Fibroblast of lung (primary cell): ENCODE measurements around the gene ZSWIM4. TPM values are rescaled to one million over a fixed set of nuclear protein-coding genes. Genes with fewer than 3 reads are reported as not detected.

Experiments
- DNase-seq, 2 donors: peaks; one replicate each; pipeline versions ENCODE4 v3.0.0 to v3.0.0-alpha.2; 2010; ENCODE audit warnings: low read depth in 2 of 2
- H2AFZ ChIP-seq: 2 replicates; pipeline ENCODE4 v1.5.1; 2012; ENCODE audit warnings: low read length, control low read depth, inconsistent platforms
- H3K27ac ChIP-seq: 2 replicates; pipeline ENCODE4 v1.5.1; 2011; ENCODE audit warnings: low read length, control low read depth; ENCODE audit not compliant: insufficient read depth
- H3K27me3 ChIP-seq: 2 replicates; pipeline ENCODE4 v1.5.1; 2011; ENCODE audit warnings: mild to moderate bottlenecking, low read length; ENCODE audit not compliant: control insufficient read depth, insufficient read depth
- H3K36me3 ChIP-seq: 2 replicates; pipeline ENCODE4 v1.5.1; 2011; ENCODE audit warnings: low read length; ENCODE audit not compliant: control insufficient read depth, insufficient read depth
- H3K4me1 ChIP-seq: 2 replicates; pipeline ENCODE4 v1.5.1; 2011; ENCODE audit warnings: low read length; ENCODE audit not compliant: control insufficient read depth, insufficient read depth; ENCODE audit errors: extremely low read depth
- H3K4me2 ChIP-seq: 2 replicates; pipeline ENCODE4 v1.5.1; 2011; ENCODE audit warnings: low read length, control low read depth; ENCODE audit not compliant: insufficient read depth; ENCODE audit errors: extremely low read depth
- H3K4me3 ChIP-seq, 4 experiments: fragments of 200-600 bp in 1 of 4; sonication (generic) in 1 of 4; replicated peaks in 1 of 4; 2 replicates each; pipeline ENCODE4 v1.5.1; 2011 to 2016; ENCODE audit warnings: low read length in 4 of 4, low read depth in 3 of 4, mild to moderate bottlenecking in 3 of 4, control low read depth in 2 of 4, inconsistent platforms in 1 of 4, mixed read lengths in 1 of 4; ENCODE audit not compliant: insufficient read depth in 1 of 4; ENCODE audit errors: control extremely low read depth in 1 of 4
- H3K79me2 ChIP-seq: 2 replicates; pipeline ENCODE4 v1.5.1; 2012; ENCODE audit warnings: mild to moderate bottlenecking, low read length, inconsistent platforms; ENCODE audit not compliant: control insufficient read depth, insufficient read depth
- H3K9ac ChIP-seq: 2 replicates; pipeline ENCODE4 v1.5.1; 2011; ENCODE audit warnings: mild to moderate bottlenecking, low read length, control low read depth; ENCODE audit not compliant: insufficient read depth
- H3K9me3 ChIP-seq: 2 replicates; pipeline ENCODE4 v1.5.1; 2012; ENCODE audit warnings: low read depth, low read length; ENCODE audit not compliant: control insufficient read depth, insufficient read depth
- H4K20me1 ChIP-seq: 2 replicates; pipeline ENCODE4 v1.5.1; 2011; ENCODE audit warnings: low read length; ENCODE audit not compliant: control insufficient read depth, insufficient read depth; ENCODE audit errors: extremely low read depth
- EZH2 ChIP-seq: IDR thresholded peaks from 2 replicates; pipeline ENCODE4 v1.5.1; 2012; ENCODE audit warnings: low read length, control low read depth, mild to moderate bottlenecking; ENCODE audit errors: missing control alignments
- polyA plus RNA-seq, 2 donors: library from polyadenylated mRNA; depleted of rRNA in 1 of 2; stranded (reverse) in 1 of 2; unstranded in 1 of 2; fragments of >200 nt; gene quantifications; 2 replicates each; pipeline ENCODE4 v1.2.1, GENCODE V29; 2011 to 2012; ENCODE audit warnings: missing spikeins in 1 of 2
- total RNA-seq: library from RNA; depleted of rRNA; stranded (reverse); fragments of >200 nt; gene quantifications from 2 replicates; pipeline ENCODE4 v1.2.1, GENCODE V29; 2014
- TF ChIP-seq, protein P1 (sequence below), 2 donors: IDR thresholded peaks in 1 of 2; conservative IDR thresholded peaks in 1 of 2; 1 replicate in 1 of 2; 2 replicates in 1 of 2; pipeline ENCODE4 v1.5.1; 2011 to 2012; ENCODE audit warnings: low read length in 2 of 2, control low read depth in 1 of 2, inconsistent platforms in 1 of 2, low read depth in 1 of 2, mild to moderate bottlenecking in 1 of 2

ZSWIM4 gene
- total and polyA plus RNA-seq, 2 donors (not counting 1 experiment from before 2014, with no cell fraction given) = 1.6 to 5.6 TPM

DNA sequence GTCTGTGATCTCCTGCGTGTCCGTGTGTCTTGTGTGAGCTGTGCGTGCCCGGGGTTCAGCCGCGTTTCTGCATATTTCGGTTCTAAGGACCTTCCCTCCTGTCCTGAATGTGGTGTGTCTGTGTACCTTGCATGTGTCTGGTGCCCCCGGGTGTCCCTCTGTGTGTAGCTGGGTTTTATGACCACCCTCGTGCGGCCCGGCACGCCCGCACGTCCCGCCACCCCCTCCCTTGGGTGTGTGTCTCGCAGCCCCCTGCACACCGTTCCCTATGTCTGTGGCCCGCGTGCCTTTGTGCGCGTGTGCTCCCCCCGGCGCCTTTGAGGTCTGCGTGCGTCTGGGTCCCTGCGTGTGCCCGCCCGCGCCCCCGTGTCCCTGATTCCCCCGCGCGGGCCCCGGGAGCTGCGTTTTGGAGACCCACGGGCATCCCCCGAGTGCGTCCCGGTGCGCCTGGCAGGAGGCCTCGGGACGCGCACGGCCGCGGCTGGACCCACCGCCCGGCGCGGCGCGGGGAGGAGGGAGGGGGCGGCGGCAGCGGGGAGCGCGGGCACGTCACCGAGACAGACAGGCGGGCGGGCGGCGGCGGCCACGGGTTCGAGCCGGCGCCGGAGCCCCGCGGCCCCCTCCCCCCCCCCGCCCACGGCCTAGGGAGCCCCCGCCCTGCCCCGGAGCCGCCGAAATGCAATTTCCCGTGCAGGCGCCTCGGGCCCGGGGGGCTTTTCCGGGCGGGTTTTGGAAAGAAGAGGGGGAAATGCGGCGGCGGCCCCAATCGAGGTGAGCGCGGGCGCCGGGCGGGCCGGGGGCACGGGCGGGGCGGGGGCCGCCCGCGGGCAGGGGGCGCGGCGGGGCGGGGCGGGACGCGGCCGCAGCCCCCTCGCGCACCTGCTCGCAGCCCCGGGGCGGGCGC is 69.7 kb downstream of the ZSWIM4 start:
- Histone ChIP-seq H3K4me1 (peaks cover 10% of the 10 kb centered on the region), H4K20me1 (no peaks in the 10 kb centered on the region), H3K4me3 (peak overlapping the region in 2 of 4 experiments; percentile 38 to 66), H3K4me2 (peak overlapping the region; percentile 64), H3K9me3 (no peaks in the 10 kb centered on the region), H3K9ac (no peak overlapping the region), H2AFZ (no peak overlapping the region), H3K36me3 (no peaks in the 10 kb centered on the region), H3K79me2 (no peaks in the 10 kb centered on the region), H3K27me3 (no peaks in the 10 kb centered on the region), H3K27ac (no peak overlapping the region)
- no peak for DNase-seq
- TF ChIP-seq EZH2 = no peak
- TF ChIP-seq, protein P1, sequence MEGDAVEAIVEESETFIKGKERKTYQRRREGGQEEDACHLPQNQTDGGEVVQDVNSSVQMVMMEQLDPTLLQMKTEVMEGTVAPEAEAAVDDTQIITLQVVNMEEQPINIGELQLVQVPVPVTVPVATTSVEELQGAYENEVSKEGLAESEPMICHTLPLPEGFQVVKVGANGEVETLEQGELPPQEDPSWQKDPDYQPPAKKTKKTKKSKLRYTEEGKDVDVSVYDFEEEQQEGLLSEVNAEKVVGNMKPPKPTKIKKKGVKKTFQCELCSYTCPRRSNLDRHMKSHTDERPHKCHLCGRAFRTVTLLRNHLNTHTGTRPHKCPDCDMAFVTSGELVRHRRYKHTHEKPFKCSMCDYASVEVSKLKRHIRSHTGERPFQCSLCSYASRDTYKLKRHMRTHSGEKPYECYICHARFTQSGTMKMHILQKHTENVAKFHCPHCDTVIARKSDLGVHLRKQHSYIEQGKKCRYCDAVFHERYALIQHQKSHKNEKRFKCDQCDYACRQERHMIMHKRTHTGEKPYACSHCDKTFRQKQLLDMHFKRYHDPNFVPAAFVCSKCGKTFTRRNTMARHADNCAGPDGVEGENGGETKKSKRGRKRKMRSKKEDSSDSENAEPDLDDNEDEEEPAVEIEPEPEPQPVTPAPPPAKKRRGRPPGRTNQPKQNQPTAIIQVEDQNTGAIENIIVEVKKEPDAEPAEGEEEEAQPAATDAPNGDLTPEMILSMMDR (conservative IDR thresholded peaks at IDR 0.05 in 1 of 2, IDR thresholded peaks at IDR 0.05 in 1 of 2; ENCODE audit: low read depth in 1 of 2, low read length in 2 of 2) = no peak

DNA sequence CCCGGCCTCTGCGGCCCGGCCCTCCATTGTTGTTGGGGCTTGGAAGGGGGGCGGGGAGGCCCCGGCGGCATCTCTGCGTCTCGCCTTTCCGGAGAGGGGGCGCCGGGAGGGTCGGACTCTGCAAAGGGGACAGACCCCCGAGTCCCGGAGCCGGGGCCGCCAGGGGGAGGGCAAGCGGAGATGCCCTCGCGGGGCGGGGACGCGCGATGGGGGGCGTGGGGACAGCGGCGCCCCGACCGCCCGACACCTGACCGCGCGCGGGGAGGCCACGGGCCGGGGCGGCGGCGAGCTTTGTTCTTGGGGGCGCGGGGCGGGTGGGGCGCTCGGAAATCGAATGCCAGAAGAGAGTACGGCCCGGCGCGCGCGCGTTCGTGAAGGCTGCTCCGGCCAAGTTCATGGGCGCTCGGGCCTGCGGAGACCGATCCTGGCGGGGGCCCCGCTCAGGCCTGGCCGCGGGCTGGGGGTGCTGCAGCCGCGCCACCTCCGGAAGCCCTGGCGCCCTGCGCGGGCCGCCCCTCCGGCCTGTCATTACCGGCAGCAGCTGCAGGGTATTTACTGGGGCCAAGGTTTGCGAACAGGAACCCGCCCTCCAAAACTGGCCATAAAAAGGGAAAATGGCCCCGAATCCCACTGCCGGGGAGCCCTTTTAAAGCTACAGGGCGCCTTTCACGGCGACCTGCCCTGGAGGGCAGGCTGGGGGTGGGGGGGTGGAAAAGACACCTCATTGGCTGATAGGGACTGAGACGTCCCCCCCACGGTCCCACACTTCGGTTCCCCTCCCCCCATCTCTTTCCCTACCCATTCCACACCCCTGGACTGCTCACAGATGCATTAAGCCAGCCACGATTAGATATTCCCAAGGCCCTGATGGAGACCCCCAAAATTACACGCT is 70.6 kb downstream of the ZSWIM4 start:
- Histone ChIP-seq H3K4me3 (peak overlapping the region; percentile 35 to 66 (median 42)), H3K4me2 (peak overlapping the region; percentile 69), H3K4me1 (peaks cover 9% of the 10 kb centered on the region), H3K36me3 (no peaks in the 10 kb centered on the region), H3K27ac (no peak overlapping the region), H3K79me2 (no peaks in the 10 kb centered on the region), H3K9me3 (no peaks in the 10 kb centered on the region), H3K9ac (peak overlapping the region; percentile 51), H3K27me3 (no peaks in the 10 kb centered on the region), H4K20me1 (no peaks in the 10 kb centered on the region), H2AFZ (no peak overlapping the region)
- TF ChIP-seq EZH2 = peak; percentile 37
- TF ChIP-seq, protein P1 (conservative IDR thresholded peaks at IDR 0.05 in 1 of 2, IDR thresholded peaks at IDR 0.05 in 1 of 2; ENCODE audit: low read depth in 1 of 2, low read length in 2 of 2) = no peak
- no peak for DNase-seq
